Measurements from ENCODE around the gene RAX. TPM values are rescaled to one million over a fixed set of nuclear protein-coding genes. Genes with fewer than 3 reads are reported as not detected.

Gene RAX
- total and polyA plus RNA-seq, 2 of the 8 experiments (the other 6 are each of a cell fraction or from before 2014, with no cell fraction given), result 0.12 to 0.52 TPM

DNA sequence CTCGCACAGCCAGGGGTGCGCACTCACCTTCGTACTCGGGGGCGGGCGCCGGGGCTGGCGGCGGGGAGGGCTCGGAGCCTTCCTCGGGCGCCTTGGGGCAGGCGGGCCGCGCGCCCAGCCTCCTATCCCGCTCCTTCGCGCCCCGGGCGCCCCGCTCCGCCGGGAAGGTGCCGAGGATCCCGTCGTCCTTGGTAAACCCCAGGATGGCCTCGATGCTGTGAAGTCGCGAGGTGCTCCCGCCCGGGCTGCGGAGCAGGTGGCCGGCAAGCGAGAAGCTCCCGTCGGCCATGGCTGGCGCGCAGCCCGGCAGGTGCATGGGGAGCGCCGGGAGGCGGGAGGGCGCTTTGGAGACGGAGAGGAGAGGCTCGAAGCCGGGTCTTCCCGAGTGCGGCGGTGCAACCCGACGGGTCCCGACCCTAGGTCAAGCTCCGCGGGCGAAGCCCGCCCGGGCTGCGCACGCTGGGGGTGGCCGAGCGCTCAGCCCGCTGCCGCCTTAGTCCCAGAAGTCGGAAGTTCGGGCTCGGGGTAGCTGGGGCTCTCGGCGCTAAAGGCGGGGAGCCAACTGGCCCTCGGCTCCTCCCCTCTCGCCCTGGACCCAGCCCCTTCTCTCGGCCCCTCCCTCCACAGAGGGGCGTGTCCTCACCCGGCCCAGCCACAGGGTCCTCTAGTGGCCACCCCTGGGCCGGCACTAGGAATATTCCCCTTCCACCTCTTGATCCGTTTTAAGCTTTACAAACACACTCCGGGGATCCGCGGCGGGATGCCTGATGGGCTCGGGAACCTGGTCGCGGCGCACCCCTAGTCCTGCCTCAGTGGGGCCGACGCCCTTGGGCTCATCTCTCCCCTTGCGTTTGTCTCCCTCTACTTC is at the start of gene RAX (continued):
- TF ChIP-seq TCF12 (IDR thresholded peaks at IDR 0.05; ENCODE audit: low read depth, low read length) (0 out of 2 replicates have a peak, but pooled peaks have one; percentile 56), CTCF (IDR thresholded peaks at IDR 0.05; ENCODE audit: control extremely low read depth in 1 of 3, insufficient read depth in 1 of 3, low read depth in 1 of 3, low read length in 3 of 3) (peak in 2 of 3 experiments; percentile 52 to 73; a peak in 3 of 4 replicates), ATF3 (IDR thresholded peaks at IDR 0.05; ENCODE audit: insufficient read depth, low read depth, low read length) (no peak), TEAD4 (IDR thresholded peaks at IDR 0.05; ENCODE audit: low read depth, low read length) (0 out of 2 replicates have a peak, but pooled peaks have one; percentile 16), YY1 (IDR thresholded peaks at IDR 0.05; ENCODE audit: low read depth, low read length) (peak; percentile 68; the same call in 1 of the 2 replicates), RNF2 (IDR thresholded peaks at IDR 0.05; ENCODE audit: borderline replicate concordance, low read depth, low read length, missing control alignments, poor library complexity, severe bottlenecking) (peak; percentile 45), TAF7 (optimal IDR thresholded peaks at IDR 0.05; ENCODE audit: borderline replicate concordance, low read depth, low read length) (no peak), RAD21 (IDR thresholded peaks at IDR 0.05 in 1 of 2, conservative IDR thresholded peaks at IDR 0.05 in 1 of 2; ENCODE audit: low read depth in 2 of 2, low read length in 2 of 2) (peak; percentile 9 to 28; a peak in 1 of 4 replicates), ZNF274 (IDR thresholded peaks at IDR 0.05; ENCODE audit: borderline replicate concordance, extremely low read depth, low read length) (no peak), TBP (IDR thresholded peaks at IDR 0.05; ENCODE audit: low read depth, low read length) (peak; percentile 48; the same call in 1 of the 2 replicates), SIN3A (conservative IDR thresholded peaks at IDR 0.05 in 1 of 2, IDR thresholded peaks at IDR 0.05 in 1 of 2; ENCODE audit: low read depth in 1 of 2, low read length in 2 of 2) (0 out of 4 replicates have a peak, but pooled peaks of 1 of the 2 experiments have one; percentile 21), TAF1 (IDR thresholded peaks at IDR 0.05; ENCODE audit: low read depth, low read length) (peak; percentile 52; the same call in 1 of the 2 replicates)
